HCT116 (cell line): ENCODE results near the gene CKMT2. TPM values are rescaled to one million over a fixed set of nuclear protein-coding genes. Genes with fewer than 3 reads are reported as not detected.

Source experiments
- ATAC-seq: fragments of 200-7000 bp; cut with Tn5 transposase; 2 replicates; pipeline ENCODE4 v1.9.1; 2020; ENCODE audit warnings: mild to moderate bottlenecking, moderate library complexity
- BruUV-seq: library from RNA; stranded (reverse); fragments of 400-500 nt; replicated peaks from 2 replicates; lab custom pipeline; 2021; lab: Mats Ljungman, UMichigan
- CTCF ChIA-PET: fragments of 300-600 bp; sonication (Branson Sonifier 250); formaldehyde crosslinking; loops from one replicate; lab custom pipeline; 2021; ENCODE audit warnings: antibody characterized with exemption; lab: Charles Lee
- POLR2A ChIA-PET: fragments of 300-600, 350-600 bp; sonication (Branson Sonifier 250); formaldehyde crosslinking; loops from one replicate; lab custom pipeline; 2021; ENCODE audit warnings: antibody characterized with exemption; lab: Charles Lee
- RAD21 ChIA-PET, 2 experiments: fragments of 300-600 bp; sonication (Branson Sonifier 250); formaldehyde crosslinking; loops; one replicate each; lab custom pipeline; 2023; ENCODE audit warnings: low total read pairs in 2 of 2; ENCODE audit not compliant: uncharacterized antibody in 2 of 2, unreplicated experiment in 2 of 2, low non-redundant PET in 1 of 2; lab: Charles Lee
- DNase-seq: peaks from one replicate; pipeline ENCODE4 v3.0.0-alpha.2; 2010; ENCODE audit warnings: low read depth, low spot score
- H2AFZ ChIP-seq: fragments of 200-600 bp; shearing (Covaris generic), sonication (generic); 2 replicates; pipeline ENCODE4 v1.6.1; 2017; ENCODE audit warnings: low read depth, mixed run types, mixed read lengths, antibody characterized with exemption, low read length; ENCODE audit not compliant: poor library complexity, severe bottlenecking
- H3K27ac ChIP-seq: 2 replicates; pipeline ENCODE4 v1.5.1; 2012; ENCODE audit warnings: low read depth, low read length
- H3K27me3 ChIP-seq: fragments of 200-600 bp; sonication (generic); 2 replicates; pipeline ENCODE4 v1.6.1; 2016; ENCODE audit warnings: mixed run types, low read length, mixed read lengths; ENCODE audit not compliant: insufficient read depth
- H3K36me3 ChIP-seq, 2 experiments: fragments of 200-500 bp in 1 of 2; fragments of 200-600 bp in 1 of 2; sonication (Bioruptor generic) in 1 of 2; sonication (generic) in 1 of 2; 2 replicates each; pipeline versions ENCODE4 v1.5.1 to v1.6.1; 2014 to 2016; ENCODE audit warnings: low read length in 2 of 2, inconsistent platforms in 1 of 2, mixed read lengths in 1 of 2, mixed run types in 1 of 2; ENCODE audit not compliant: insufficient read depth in 2 of 2, control insufficient read depth in 1 of 2
- H3K4me1 ChIP-seq, 2 experiments: fragments of 200-600 bp in 1 of 2; sonication (generic) in 1 of 2; 2 replicates each; pipeline versions ENCODE4 v1.5.1 to v1.6.1; 2012 to 2017; ENCODE audit warnings: low read length in 2 of 2, inconsistent platforms in 1 of 2, mild to moderate bottlenecking in 1 of 2, mixed read lengths in 1 of 2, mixed run types in 1 of 2, moderate library complexity in 1 of 2; ENCODE audit not compliant: insufficient read depth in 2 of 2, control insufficient read depth in 1 of 2
- H3K4me2 ChIP-seq: fragments of 200-600 bp; sonication (generic); 2 replicates; pipeline ENCODE4 v1.6.1; 2017; ENCODE audit warnings: mixed run types, low read length, mixed read lengths
- H3K4me3 ChIP-seq, 2 experiments: fragments of 200-600 bp in 1 of 2; sonication (generic) in 1 of 2; replicated peaks in 1 of 2; 2 replicates each; pipeline ENCODE4 v1.5.1; 2011 to 2016; ENCODE audit warnings: low read length in 2 of 2, control low read depth in 1 of 2, low read depth in 1 of 2, mild to moderate bottlenecking in 1 of 2, mixed read lengths in 1 of 2, mixed run types in 1 of 2
- H3K79me2 ChIP-seq: fragments of 200-600 bp; sonication (generic); 2 replicates; pipeline ENCODE4 v1.6.1; 2017; ENCODE audit warnings: mild to moderate bottlenecking, mixed run types, low read length, moderate library complexity, mixed read lengths; ENCODE audit not compliant: insufficient read depth
- H3K9ac ChIP-seq: fragments of 200-600 bp; sonication (generic); 2 replicates; pipeline ENCODE4 v1.6.1; 2016; ENCODE audit warnings: low read length, mixed read lengths
- H3K9me2 ChIP-seq: fragments of 200-600 bp; sonication (generic), shearing (Covaris generic); 2 replicates; pipeline ENCODE4 v1.6.1; 2017; ENCODE audit warnings: mixed run types, mild to moderate bottlenecking, moderate library complexity; ENCODE audit not compliant: insufficient read depth
- H3K9me3 ChIP-seq, 2 experiments: fragments of 200-500 bp in 1 of 2; fragments of 200-600 bp in 1 of 2; sonication (Bioruptor generic) in 1 of 2; sonication (generic) in 1 of 2; 2 replicates each; pipeline ENCODE4 v1.6.1; 2014 to 2017; ENCODE audit warnings: low read length in 2 of 2, mixed read lengths in 2 of 2, inconsistent platforms in 1 of 2, low read depth in 1 of 2, mild to moderate bottlenecking in 1 of 2, mixed run types in 1 of 2, moderate library complexity in 1 of 2; ENCODE audit not compliant: control insufficient read depth in 1 of 2, insufficient read depth in 1 of 2
- H4K20me1 ChIP-seq: fragments of 200-600 bp; sonication (generic), shearing (Covaris generic); 2 replicates; pipeline ENCODE4 v1.6.1; 2017; ENCODE audit warnings: mixed run types, mild to moderate bottlenecking, moderate library complexity; ENCODE audit not compliant: insufficient read depth
- CBX3 ChIP-seq: IDR thresholded peaks from 2 replicates; pipeline ENCODE4 v1.6.1; 2012; ENCODE audit warnings: low read depth
- EGR1 ChIP-seq: IDR thresholded peaks from 2 replicates; pipeline ENCODE4 v1.6.1; 2012; ENCODE audit warnings: low read depth
- ELF1 ChIP-seq: IDR thresholded peaks from 2 replicates; pipeline ENCODE4 v1.6.1; 2012; ENCODE audit warnings: low read depth, borderline replicate concordance
- EZH2 ChIP-seq: fragments of 200-600 bp; sonication (generic); IDR thresholded peaks from 2 replicates; pipeline ENCODE4 v1.6.1; 2017; ENCODE audit warnings: antibody characterized with exemption, mixed run types
- EZH2phosphoT487 ChIP-seq: fragments of 200-600 bp; IDR thresholded peaks from 2 replicates; pipeline ENCODE4 v1.6.1; 2018; ENCODE audit warnings: antibody characterized with exemption, borderline replicate concordance
- JUND ChIP-seq: IDR thresholded peaks from 2 replicates; pipeline ENCODE4 v1.6.1; 2012
- POLR2A ChIP-seq: IDR thresholded peaks from 2 replicates; pipeline ENCODE4 v1.7.0; 2011; ENCODE audit warnings: borderline replicate concordance; ENCODE audit not compliant: insufficient read depth, insufficient read length; ENCODE audit errors: extremely low read depth
- POLR2AphosphoS5 ChIP-seq: IDR thresholded peaks from 2 replicates; pipeline ENCODE4 v1.6.1; 2011; ENCODE audit warnings: mild to moderate bottlenecking, low read depth, low read length, moderate library complexity
- RAD21 ChIP-seq: IDR thresholded peaks from 2 replicates; pipeline ENCODE4 v1.6.1; 2012; ENCODE audit warnings: low read depth, mild to moderate bottlenecking
- SRF ChIP-seq: IDR thresholded peaks from 2 replicates; pipeline ENCODE4 v1.6.1; 2012; ENCODE audit warnings: low read depth
- TCF7L2 ChIP-seq: IDR thresholded peaks from 2 replicates; pipeline ENCODE4 v1.7.0; 2011; ENCODE audit warnings: borderline replicate concordance, inconsistent platforms; ENCODE audit not compliant: insufficient read depth, insufficient read length; ENCODE audit errors: extremely low read depth
- ZBTB33 ChIP-seq: IDR thresholded peaks from 2 replicates; pipeline ENCODE4 v1.6.1; 2011; ENCODE audit warnings: mild to moderate bottlenecking, low read length, moderate library complexity; ENCODE audit not compliant: insufficient replicate concordance; ENCODE audit errors: extremely low read depth
- ZFX ChIP-seq: fragments of 450-650 bp; IDR thresholded peaks from 2 replicates; pipeline ENCODE4 v1.6.1; 2017
- ZNF274 ChIP-seq: fragments of 200-500 bp; sonication (Bioruptor generic); IDR thresholded peaks from 2 replicates; pipeline ENCODE4 v1.6.1; 2014; ENCODE audit warnings: mild to moderate bottlenecking, low read depth, low read length, inconsistent platforms
- intact Hi-C: fragments of 100-400 bp; cut with micrococcal nuclease; formaldehyde crosslinking; loops from 2 replicates; pipeline ENCODE4 v1.10.0; 2022
- total RNA-seq: library from RNA; stranded (reverse); gene quantifications from one replicate; pipeline ENCODE4 v1.2.1, GENCODE V29; 2021; ENCODE audit not compliant: unreplicated experiment
- TF ChIP-seq, protein P1 (sequence below): IDR thresholded peaks from 2 replicates; pipeline ENCODE4 v1.6.1; 2012
- TF ChIP-seq, protein P2 (sequence below), 3 experiments: fragments of 200-600 bp in 1 of 3; sonication (generic) in 1 of 3; IDR thresholded peaks in 2 of 3; conservative IDR thresholded peaks in 1 of 3; 2 replicates each; pipeline ENCODE4 v1.5.1; 2012 to 2017; ENCODE audit warnings: low read depth in 2 of 3, low read length in 2 of 3, antibody characterized with exemption in 1 of 3, borderline replicate concordance in 1 of 3, control low read depth in 1 of 3, mild to moderate bottlenecking in 1 of 3, mixed read lengths in 1 of 3, mixed run types in 1 of 3, moderate library complexity in 1 of 3; ENCODE audit not compliant: insufficient read depth in 1 of 3
- TF ChIP-seq, protein P3 (sequence below): IDR thresholded peaks from 2 replicates; pipeline ENCODE4 v1.6.1; 2012

CKMT2 gene
- total RNA-seq, 1 experiment from 2014 or later = not detected

- POLR2A ChIA-PET = no interaction called here
- H3K9me3 ChIP-seq = no peaks in the 10 kb centered on the region
- no peak overlapping the region for H2AFZ ChIP-seq
- peaks cover 19 to 21% of the 10 kb centered on the region in 2 experiments for H3K4me1 ChIP-seq
- DNase-seq = no peak
- TF ChIP-seq ZFX (no peak), RAD21 (no peak), EZH2 (no peak), POLR2AphosphoS5 (no peak), CBX3 (no peak), TCF7L2 (no peak), EZH2phosphoT487 (no peak), ZNF274 (no peak), EGR1 (no peak), SRF (no peak), JUND (no peak), ELF1 (no peak), POLR2A (no peak), ZBTB33 (no peak)
- TF ChIP-seq, protein P1, sequence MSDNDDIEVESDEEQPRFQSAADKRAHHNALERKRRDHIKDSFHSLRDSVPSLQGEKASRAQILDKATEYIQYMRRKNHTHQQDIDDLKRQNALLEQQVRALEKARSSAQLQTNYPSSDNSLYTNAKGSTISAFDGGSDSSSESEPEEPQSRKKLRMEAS = no peak
- TF ChIP-seq, protein P2, sequence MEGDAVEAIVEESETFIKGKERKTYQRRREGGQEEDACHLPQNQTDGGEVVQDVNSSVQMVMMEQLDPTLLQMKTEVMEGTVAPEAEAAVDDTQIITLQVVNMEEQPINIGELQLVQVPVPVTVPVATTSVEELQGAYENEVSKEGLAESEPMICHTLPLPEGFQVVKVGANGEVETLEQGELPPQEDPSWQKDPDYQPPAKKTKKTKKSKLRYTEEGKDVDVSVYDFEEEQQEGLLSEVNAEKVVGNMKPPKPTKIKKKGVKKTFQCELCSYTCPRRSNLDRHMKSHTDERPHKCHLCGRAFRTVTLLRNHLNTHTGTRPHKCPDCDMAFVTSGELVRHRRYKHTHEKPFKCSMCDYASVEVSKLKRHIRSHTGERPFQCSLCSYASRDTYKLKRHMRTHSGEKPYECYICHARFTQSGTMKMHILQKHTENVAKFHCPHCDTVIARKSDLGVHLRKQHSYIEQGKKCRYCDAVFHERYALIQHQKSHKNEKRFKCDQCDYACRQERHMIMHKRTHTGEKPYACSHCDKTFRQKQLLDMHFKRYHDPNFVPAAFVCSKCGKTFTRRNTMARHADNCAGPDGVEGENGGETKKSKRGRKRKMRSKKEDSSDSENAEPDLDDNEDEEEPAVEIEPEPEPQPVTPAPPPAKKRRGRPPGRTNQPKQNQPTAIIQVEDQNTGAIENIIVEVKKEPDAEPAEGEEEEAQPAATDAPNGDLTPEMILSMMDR (IDR thresholded peaks at IDR 0.05 in 2 of 3, conservative IDR thresholded peaks at IDR 0.05 in 1 of 3; ENCODE audit: borderline replicate concordance in 1 of 3, insufficient read depth in 1 of 3, low read depth in 2 of 3, low read length in 2 of 3) = no peak
- TF ChIP-seq, protein P3, sequence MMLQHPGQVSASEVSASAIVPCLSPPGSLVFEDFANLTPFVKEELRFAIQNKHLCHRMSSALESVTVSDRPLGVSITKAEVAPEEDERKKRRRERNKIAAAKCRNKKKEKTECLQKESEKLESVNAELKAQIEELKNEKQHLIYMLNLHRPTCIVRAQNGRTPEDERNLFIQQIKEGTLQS = no peak
- TF ChIP-seq, all 23 proteins: peak for 0
- Histone ChIP-seq H3K36me3 (no peaks in the 10 kb centered on the region), H3K27me3 (no peaks in the 10 kb centered on the region), H3K79me2 (peaks cover 30% of the 10 kb centered on the region), H3K27ac (no peak overlapping the region), H3K4me3 (no peak overlapping the region), H3K9ac (no peak overlapping the region), H4K20me1 (no peaks in the 10 kb centered on the region), H3K9me2 (no peaks in the 10 kb centered on the region), H3K4me2 (no peak overlapping the region)
- BruUV-seq = no TSS peak
- CTCF ChIA-PET = no interaction called here
- intact Hi-C loops = no loop called here
- RAD21 ChIA-PET = no interaction called here
- ATAC-seq = no peak
Measured at GRCh38 chr5:81265101-81265500, 32.0 kb downstream of the CKMT2 start.
